GM13976 (cell line): ENCODE results near the gene MAN1B1.

Experiments used
- DNase-seq: peaks from one replicate; pipeline ENCODE4 v3.0.0; 2012; ENCODE audit warnings: low spot score
- in situ Hi-C: fragments of 300-500 bp; cut with MboI; formaldehyde crosslinking; loops from one replicate; pipeline ENCODE4 v1.12.0; 2022; ENCODE audit warnings: low sequenced_read_pairs, mixed read lengths, inconsistent platforms; ENCODE audit not compliant: unreplicated experiment
- TF ChIP-seq, protein P1 (sequence below): IDR thresholded peaks from 2 replicates; pipeline ENCODE4 v1.5.1; 2012; ENCODE audit warnings: borderline replicate concordance, mild to moderate bottlenecking; ENCODE audit not compliant: insufficient read depth; ENCODE audit errors: extremely low read depth, missing control alignments, control extremely low read depth

The MAN1B1 gene

DNA sequence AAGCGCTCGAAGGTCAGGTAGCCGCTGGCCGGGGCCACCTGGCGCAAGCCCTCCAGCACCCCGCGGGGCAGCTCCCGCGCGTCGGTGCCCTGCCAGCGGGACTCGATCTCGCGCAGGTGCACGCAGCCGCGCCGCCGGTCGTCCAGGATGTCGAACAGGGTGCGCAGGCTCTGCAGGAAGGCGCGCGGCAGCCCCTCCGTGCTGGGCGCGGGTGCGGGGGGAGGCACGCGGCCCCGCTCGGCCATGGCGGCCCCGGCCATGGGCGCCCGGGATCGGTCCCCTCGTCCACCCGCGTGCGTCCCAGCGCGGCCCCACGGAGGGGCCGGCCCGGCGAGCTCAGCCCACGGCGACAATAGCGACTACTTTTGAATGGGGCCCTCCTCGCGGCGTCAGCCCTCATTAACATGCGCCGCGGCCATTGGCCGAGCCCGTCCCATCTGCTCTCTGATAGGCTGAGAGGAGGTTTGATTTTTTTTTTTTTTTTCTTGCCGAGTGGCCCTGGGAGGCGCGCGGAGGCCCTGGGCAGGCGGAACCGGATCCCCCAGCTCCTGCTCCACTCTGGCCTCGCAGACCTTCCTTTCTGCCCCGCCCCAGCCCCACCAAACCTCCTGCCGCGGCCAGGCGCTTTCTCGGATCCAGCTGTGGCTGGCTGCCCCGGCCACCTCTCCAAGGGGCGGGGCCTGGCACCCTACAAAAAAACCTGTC, 16.4 kb upstream of the MAN1B1 start, which contains the start of gene SAPCD2:
Gene SAPCD2, minus strand, starts transcription at position 357 of the 705 bp plus-strand sequence. Its CDS starts 97 bp downstream, at position 260.
- DNase-seq: peak; percentile 95
- TF ChIP-seq, protein P1, sequence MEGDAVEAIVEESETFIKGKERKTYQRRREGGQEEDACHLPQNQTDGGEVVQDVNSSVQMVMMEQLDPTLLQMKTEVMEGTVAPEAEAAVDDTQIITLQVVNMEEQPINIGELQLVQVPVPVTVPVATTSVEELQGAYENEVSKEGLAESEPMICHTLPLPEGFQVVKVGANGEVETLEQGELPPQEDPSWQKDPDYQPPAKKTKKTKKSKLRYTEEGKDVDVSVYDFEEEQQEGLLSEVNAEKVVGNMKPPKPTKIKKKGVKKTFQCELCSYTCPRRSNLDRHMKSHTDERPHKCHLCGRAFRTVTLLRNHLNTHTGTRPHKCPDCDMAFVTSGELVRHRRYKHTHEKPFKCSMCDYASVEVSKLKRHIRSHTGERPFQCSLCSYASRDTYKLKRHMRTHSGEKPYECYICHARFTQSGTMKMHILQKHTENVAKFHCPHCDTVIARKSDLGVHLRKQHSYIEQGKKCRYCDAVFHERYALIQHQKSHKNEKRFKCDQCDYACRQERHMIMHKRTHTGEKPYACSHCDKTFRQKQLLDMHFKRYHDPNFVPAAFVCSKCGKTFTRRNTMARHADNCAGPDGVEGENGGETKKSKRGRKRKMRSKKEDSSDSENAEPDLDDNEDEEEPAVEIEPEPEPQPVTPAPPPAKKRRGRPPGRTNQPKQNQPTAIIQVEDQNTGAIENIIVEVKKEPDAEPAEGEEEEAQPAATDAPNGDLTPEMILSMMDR: no peak
- in situ Hi-C loops: no loop called here

DNA sequence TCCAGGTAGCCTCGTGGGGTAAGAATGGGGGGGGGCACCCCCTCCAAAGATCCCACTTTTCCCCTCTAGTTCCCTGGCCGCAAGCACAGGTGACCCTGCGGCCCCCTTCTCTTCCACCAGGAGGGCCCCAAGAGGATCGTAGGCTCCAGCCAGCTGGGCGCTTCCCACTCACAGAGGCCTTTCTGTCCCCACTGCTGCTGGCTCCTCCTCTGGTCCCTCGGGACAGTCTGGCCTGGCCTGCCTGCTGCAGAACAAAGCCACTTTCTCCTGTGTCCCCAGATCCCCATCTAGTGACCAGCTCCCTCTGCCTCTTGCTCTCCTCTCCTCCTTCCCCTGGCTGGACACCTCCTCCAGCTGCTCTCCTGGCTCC, 15.9 kb upstream of the MAN1B1 start:
- in situ Hi-C loops: no loop called here
- DNase-seq: peak; percentile 57
- TF ChIP-seq, protein P1: no peak

DNA sequence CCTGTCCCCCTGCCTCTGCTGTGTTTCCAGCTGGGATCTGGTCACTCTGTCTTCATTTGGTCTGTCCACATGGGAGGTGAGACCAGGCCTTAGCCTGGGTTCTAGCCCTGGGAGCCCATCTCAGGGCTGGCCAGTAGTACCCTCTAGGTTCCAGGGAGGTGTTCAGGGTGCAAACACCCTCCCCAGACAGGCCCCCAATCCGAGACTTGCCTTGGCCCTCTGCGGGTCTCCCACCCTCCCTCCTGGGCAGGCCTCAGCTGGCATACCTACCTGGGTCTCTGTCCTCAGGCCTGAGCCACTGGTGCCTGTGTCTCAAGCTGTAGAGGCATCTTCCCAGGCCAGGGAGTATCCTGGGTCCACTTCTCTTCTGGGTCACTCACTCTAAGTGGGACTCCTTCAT, 15.5 kb upstream of the MAN1B1 start:
- DNase-seq: no peak
- TF ChIP-seq, protein P1: no peak
- in situ Hi-C loops: no loop called here

DNA sequence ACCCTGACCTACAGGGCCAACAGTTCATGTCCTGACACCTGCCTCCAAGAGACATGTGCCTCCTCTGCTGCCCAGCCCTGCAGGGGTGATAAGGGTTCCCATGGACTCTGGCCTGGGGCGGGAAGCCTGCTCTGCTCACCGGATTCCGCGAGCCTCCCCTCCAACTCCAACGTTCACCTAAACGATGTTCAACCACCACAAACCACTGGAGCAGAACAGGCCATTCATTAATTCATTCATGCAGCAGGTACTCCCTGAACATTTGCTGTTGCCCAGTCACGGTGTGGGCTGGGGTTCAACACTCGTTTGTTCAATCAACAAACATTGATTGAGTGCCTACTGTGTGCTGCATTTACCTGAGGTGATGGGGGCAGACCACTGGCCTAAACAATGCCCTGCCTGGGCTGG, 12.8 kb upstream of the MAN1B1 start:
- TF ChIP-seq, protein P1: no peak
- in situ Hi-C loops: no loop called here
- no peak for DNase-seq

DNA sequence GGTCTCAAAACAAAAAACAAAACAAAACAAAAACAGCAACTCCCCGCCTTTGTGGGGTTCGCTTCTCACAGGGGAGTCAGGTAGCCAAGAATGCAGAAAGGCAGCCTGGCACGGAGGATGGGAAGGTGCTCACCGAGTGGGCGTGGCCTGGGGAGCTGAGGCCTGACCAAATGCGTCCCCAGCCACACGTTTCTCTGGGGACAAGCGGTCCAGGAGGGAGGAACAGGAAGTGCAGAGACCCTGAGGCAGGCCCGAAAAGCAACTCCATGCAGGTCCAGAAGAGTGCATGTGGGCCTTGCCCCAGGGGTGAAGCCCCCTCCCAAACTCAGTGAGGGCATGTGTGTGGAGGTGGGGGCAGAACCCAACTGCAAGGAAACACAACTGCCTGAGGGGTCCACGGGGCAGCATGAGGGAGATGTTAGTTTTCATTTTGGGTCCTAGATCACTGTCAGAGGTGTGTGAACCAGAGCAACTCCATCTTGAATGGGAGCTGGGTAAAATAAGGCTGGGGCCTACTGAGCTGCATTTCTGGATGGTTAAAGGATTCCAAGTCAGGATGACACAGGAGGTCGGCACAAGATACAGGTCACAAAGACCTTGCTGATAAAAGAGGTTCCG, 12.0 kb upstream of the MAN1B1 start:
- TF ChIP-seq, protein P1: no peak
- in situ Hi-C loops: no loop called here
- no peak for DNase-seq

DNA sequence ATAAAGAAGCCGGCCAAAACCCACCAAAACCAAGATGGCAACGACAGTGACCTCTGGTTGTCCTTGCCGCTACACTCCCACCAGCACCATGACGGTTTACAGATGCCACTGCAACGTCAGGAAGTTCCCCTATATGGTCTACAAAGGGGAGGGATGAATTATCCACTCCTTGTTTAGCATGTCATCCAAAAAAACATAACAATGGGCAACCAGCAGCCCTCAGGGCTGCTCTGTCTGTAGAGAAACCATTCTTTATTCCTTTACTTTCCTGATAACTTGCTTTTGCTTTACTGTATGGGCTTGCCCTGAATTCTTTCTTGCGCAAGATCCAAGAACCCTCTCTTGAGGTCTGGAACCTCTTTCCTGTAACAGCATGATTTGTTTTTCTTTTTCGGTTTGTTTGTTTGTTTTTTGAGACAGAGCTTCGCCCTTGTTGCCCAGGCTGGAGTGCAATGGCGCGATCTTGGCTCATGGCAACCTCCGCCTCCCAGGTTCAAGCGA, 11.5 kb upstream of the MAN1B1 start:
- TF ChIP-seq, protein P1: no peak
- in situ Hi-C loops: no loop called here
- no peak for DNase-seq
